ENCODE measurements around the gene LIG1. TPM values are rescaled to one million over a fixed set of nuclear protein-coding genes. Genes with fewer than 3 reads are reported as not detected.

Gene LIG1
- total RNA-seq, 4 donors from 2014 or later = 4.2 to 7.3 (median 6.0) TPM

GRCh38 chr19:48135411-48135810 lies 34.7 kb downstream of the LIG1 start:
- Histone ChIP-seq H3K9me3 (no peaks in the 10 kb centered on the region), H3K27me3 (no peaks in the 10 kb centered on the region), H3K27ac (replicated peaks in 1 of 4) (no peak overlapping the region), H3K4me1 (no peaks in the 10 kb centered on the region), H3K4me3 (no peak overlapping the region), H3K36me3 (peaks cover 0 to 17% (median 4%) of the 10 kb centered on the region in 4 donors)
- intact Hi-C loops (cut with DNase I) = no loop called here
- no peak for DNase-seq (ENCODE audit: extremely low spot score)
- WGBS = 75% methylated on average over 8 of the region's 8 CpGs
- TF ChIP-seq POLR2AphosphoS5 (IDR thresholded peaks at IDR 0.05) (no peak), CTCF (IDR thresholded peaks at IDR 0.05) (no peak), EP300 (IDR thresholded peaks at IDR 0.05) (no peak), POLR2A (IDR thresholded peaks at IDR 0.05; ENCODE audit: low read depth) (no peak)

GRCh38 chr19:48133094-48133493 lies 37.0 kb downstream of the LIG1 start:
- intact Hi-C loops (cut with DNase I) = no loop called here
- WGBS = 86% methylated on average over 4 of the region's 6 CpGs
- no peak overlapping the region for H3K4me3 ChIP-seq
- DNase-seq (ENCODE audit: extremely low spot score) = no peak
- peaks cover 0 to 37% (median 5%) of the 10 kb centered on the region in 4 donors for H3K36me3 ChIP-seq
- H3K4me1 ChIP-seq = no peaks in the 10 kb centered on the region
- H3K27me3 ChIP-seq = no peaks in the 10 kb centered on the region
- TF ChIP-seq EP300 (IDR thresholded peaks at IDR 0.05) (no peak), CTCF (IDR thresholded peaks at IDR 0.05) (no peak), POLR2A (IDR thresholded peaks at IDR 0.05; ENCODE audit: low read depth) (no peak)
- H3K9me3 ChIP-seq = no peaks in the 10 kb centered on the region
- H3K27ac ChIP-seq (replicated peaks in 1 of 4) = no peak overlapping the region

- no peaks in the 10 kb centered on the region for H3K9me3 ChIP-seq
- 94% methylated on average over 6 of the region's 6 CpGs for WGBS
- H3K4me3 ChIP-seq = no peak overlapping the region
- H3K27me3 ChIP-seq = no peaks in the 10 kb centered on the region
- no peak for DNase-seq (ENCODE audit: extremely low spot score)
- intact Hi-C loops (cut with DNase I) = no loop called here
- H3K4me1 ChIP-seq = peaks cover 0 to 14% (median 10%) of the 10 kb centered on the region in 4 donors
- TF ChIP-seq CTCF (IDR thresholded peaks at IDR 0.05) (no peak), POLR2A (IDR thresholded peaks at IDR 0.05; ENCODE audit: low read depth) (no peak), EP300 (IDR thresholded peaks at IDR 0.05) (no peak), POLR2AphosphoS5 (IDR thresholded peaks at IDR 0.05) (no peak)
- peaks cover 0 to 43% (median 8%) of the 10 kb centered on the region in 4 donors for H3K36me3 ChIP-seq
- H3K27ac ChIP-seq (replicated peaks in 1 of 4) = no peak overlapping the region
Observed at GRCh38 chr19:48127561-48127960, 42.6 kb downstream of the LIG1 start.

GRCh38 chr19:48123907-48124651 lies 46.1 kb downstream of the LIG1 start:
- no peak for DNase-seq (ENCODE audit: extremely low spot score)
- intact Hi-C loops (cut with DNase I) = no loop called here
- H3K36me3 ChIP-seq = peaks cover 0 to 29% (median 4%) of the 10 kb centered on the region in 4 donors
- no peaks in the 10 kb centered on the region for H3K9me3 ChIP-seq
- H3K27ac ChIP-seq (replicated peaks in 1 of 4) = no peak overlapping the region
- no peak overlapping the region for H3K4me3 ChIP-seq
- H3K27me3 ChIP-seq = no peaks in the 10 kb centered on the region
- TF ChIP-seq EP300 (IDR thresholded peaks at IDR 0.05) (no peak), CTCF (IDR thresholded peaks at IDR 0.05) (peak in 1 of 3 experiments; percentile 7)
- 60% methylated on average over 12 of the region's 12 CpGs for WGBS
- H3K4me1 ChIP-seq = peaks cover 0 to 25% (median 20%) of the 10 kb centered on the region in 4 donors

GRCh38 chr19:48122421-48122820 lies 47.7 kb downstream of the LIG1 start:
- Histone ChIP-seq H3K9me3 (no peaks in the 10 kb centered on the region), H3K4me1 (peaks cover 0 to 25% (median 20%) of the 10 kb centered on the region in 4 donors), H3K4me3 (no peak overlapping the region), H3K36me3 (peaks cover 0 to 16% (median 4%) of the 10 kb centered on the region in 4 donors), H3K27ac (replicated peaks in 1 of 4) (peak overlapping the region in 1 of 4 donors; percentile 29), H3K27me3 (no peaks in the 10 kb centered on the region)
- TF ChIP-seq CTCF (IDR thresholded peaks at IDR 0.05) = no peak
- TF ChIP-seq POLR2A (IDR thresholded peaks at IDR 0.05; ENCODE audit: low read depth) = no peak
- TF ChIP-seq POLR2AphosphoS5 (IDR thresholded peaks at IDR 0.05) = no peak
- TF ChIP-seq EP300 (IDR thresholded peaks at IDR 0.05) = no peak
- intact Hi-C loops (cut with DNase I) = no loop called here
- no peak for DNase-seq (ENCODE audit: extremely low spot score)
- WGBS = 76% methylated on average over 12 of the region's 14 CpGs
